HG02571 (cell line): ENCODE data around the gene RGL4.
"Not testable (repeated sequence)": the region's sequence is repeated elsewhere in the genome, so short reads cannot be mapped to it uniquely, and the experiment has no call there.

Experiments
- ATAC-seq: cut with Tn5 transposase; IDR thresholded peaks from one replicate; pipeline ENCODE4 v1.9.1; 2021; ENCODE audit warnings: mild to moderate bottlenecking, moderate library complexity; ENCODE audit not compliant: unreplicated experiment

Gene RGL4

GRCh38 chr22:23690713-23691112, at the start of gene RGL4:
RGL4 (plus strand) TSS chr22:23691013; CDS start chr22:23692031, 1,018 bp downstream.
- ATAC-seq, result no peak

- ATAC-seq, result not testable (repeated sequence)
Measured at GRCh38 chr22:23646526-23646925, 44.3 kb upstream of the RGL4 start.

GRCh38 chr22:23649071-23649501, 41.7 kb upstream of the RGL4 start:
- no peak for ATAC-seq

GRCh38 chr22:23651676-23652075, 39.1 kb upstream of the RGL4 start:
- ATAC-seq, result no peak

GRCh38 chr22:23652286-23652685, 38.5 kb upstream of the RGL4 start:
- no peak for ATAC-seq

GRCh38 chr22:23652711-23653110, 38.1 kb upstream of the RGL4 start:
- no peak for ATAC-seq

- no peak for ATAC-seq
Measured at GRCh38 chr22:23655891-23656475, 34.8 kb upstream of the RGL4 start.

GRCh38 chr22:23657727-23658126, 33.1 kb upstream of the RGL4 start:
- no peak for ATAC-seq

GRCh38 chr22:23660381-23660780, 30.4 kb upstream of the RGL4 start:
- ATAC-seq, result not testable (repeated sequence)

GRCh38 chr22:23670378-23671295, 20.2 kb upstream of the RGL4 start:
- no peak for ATAC-seq

- not testable (repeated sequence) for ATAC-seq
Measured at GRCh38 chr22:23671387-23671786, 19.4 kb upstream of the RGL4 start.

GRCh38 chr22:23672307-23673049, 18.3 kb upstream of the RGL4 start:
- ATAC-seq, result not testable (repeated sequence)

- no peak for ATAC-seq
Measured at GRCh38 chr22:23673050-23673620, 17.7 kb upstream of the RGL4 start.

GRCh38 chr22:23673826-23674690, 16.8 kb upstream of the RGL4 start:
- no peak for ATAC-seq

- not testable (repeated sequence) for ATAC-seq
Measured at GRCh38 chr22:23674886-23675501, 15.8 kb upstream of the RGL4 start.

GRCh38 chr22:23675502-23676415, 15.1 kb upstream of the RGL4 start:
- ATAC-seq, result no peak

- not testable (repeated sequence) for ATAC-seq
Measured at GRCh38 chr22:23676841-23677700, 13.7 kb upstream of the RGL4 start.

GRCh38 chr22:23677701-23677995, 13.2 kb upstream of the RGL4 start:
- ATAC-seq, result no peak
